Hepatocyte (in vitro differentiated cells): ENCODE results near the gene PALLD. TPM values are rescaled to one million over a fixed set of nuclear protein-coding genes. Genes with fewer than 3 reads are reported as not detected.

ENCODE experiments used
- DNase-seq: peaks from one replicate; pipeline ENCODE4 v3.0.0-alpha.2; 2016; ENCODE audit warnings: low spot score
- H2AFZ ChIP-seq: fragments of 200-600 bp; sonication (generic); 2 replicates; pipeline ENCODE4 v1.6.0; 2016; ENCODE audit warnings: antibody characterized with exemption, mild to moderate bottlenecking
- H3K27ac ChIP-seq: fragments of 200-600 bp; sonication (generic); 2 replicates; pipeline ENCODE4 v1.5.1; 2016; ENCODE audit warnings: mild to moderate bottlenecking
- H3K27me3 ChIP-seq: fragments of 200-600 bp; sonication (generic); 2 replicates; pipeline ENCODE4 v1.6.1; 2016
- H3K36me3 ChIP-seq: fragments of 200-600 bp; sonication (generic); replicated peaks from 2 replicates; pipeline ENCODE4 v1.5.1; 2016; ENCODE audit warnings: low read depth; ENCODE audit not compliant: insufficient read depth
- H3K4me1 ChIP-seq: fragments of 200-600 bp; sonication (generic); 2 replicates; pipeline ENCODE4 v1.5.1; 2016; ENCODE audit warnings: mild to moderate bottlenecking, moderate library complexity; ENCODE audit not compliant: insufficient read depth
- H3K4me2 ChIP-seq: fragments of 200-600 bp; sonication (generic); 2 replicates; pipeline ENCODE4 v1.6.0; 2016
- H3K4me3 ChIP-seq: fragments of 200-600 bp; sonication (generic); 2 replicates; pipeline ENCODE4 v1.5.1; 2016; ENCODE audit warnings: mild to moderate bottlenecking
- H3K79me2 ChIP-seq: fragments of 200-600 bp; sonication (generic); 2 replicates; pipeline ENCODE4 v1.6.0; 2017; ENCODE audit warnings: mild to moderate bottlenecking
- H3K9me2 ChIP-seq: fragments of 200-600 bp; sonication (generic); replicated peaks from 2 replicates; pipeline ENCODE4 v1.6.0; 2017; ENCODE audit warnings: mild to moderate bottlenecking; ENCODE audit not compliant: insufficient read depth
- H3K9me3 ChIP-seq: fragments of 200-600 bp; sonication (generic); 2 replicates; pipeline ENCODE4 v1.5.1; 2016; ENCODE audit warnings: low read depth, mild to moderate bottlenecking
- H4K20me1 ChIP-seq: fragments of 200-600 bp; sonication (generic); 2 replicates; pipeline ENCODE4 v1.6.0; 2016; ENCODE audit warnings: mild to moderate bottlenecking; ENCODE audit not compliant: insufficient read depth, poor library complexity, severe bottlenecking
- EZH2 ChIP-seq: fragments of 200-600 bp; sonication (generic); IDR thresholded peaks from 2 replicates; pipeline ENCODE4 v1.6.1; 2016; ENCODE audit warnings: antibody characterized with exemption, mild to moderate bottlenecking, borderline replicate concordance
- EZH2phosphoT487 ChIP-seq: fragments of 200-600 bp; sonication (generic); IDR thresholded peaks from one replicate; pipeline ENCODE4 v1.6.1; 2018; ENCODE audit warnings: antibody characterized with exemption, mild to moderate bottlenecking, low read depth, moderate library complexity; ENCODE audit not compliant: unreplicated experiment, severe bottlenecking
- WGBS: methylation state at CpG from one replicate; pipeline ENCODE4 v1.1.6; 2016; ENCODE audit warnings: low lambda C conversion rate; ENCODE audit errors: missing lambda C conversion rate; 5-methylcytosine and 5-hydroxymethylcytosine counted together
- polyA plus RNA-seq: library from polyadenylated mRNA; unstranded; fragments of >200 nt; fragmentation: Nextera tagmentation; extraction: Ambion mirVana; gene quantifications from 2 replicates; pipeline ENCODE4 v1.2.1, GENCODE V29; 2016
- total RNA-seq: library from RNA; depleted of rRNA; stranded (reverse); fragments of >200 nt; gene quantifications from 2 replicates; pipeline ENCODE4 v1.2.3, GENCODE V29; 2014
- TF ChIP-seq, protein P1 (sequence below): fragments of 200-600 bp; sonication (generic); IDR thresholded peaks from 2 replicates; pipeline ENCODE4 v1.5.1; 2016; ENCODE audit warnings: antibody characterized with exemption, mild to moderate bottlenecking; ENCODE audit not compliant: poor library complexity

PALLD gene
- total and polyA plus RNA-seq, 2 experiments from 2014 or later, result 82.7 to 85.2 TPM

DNA sequence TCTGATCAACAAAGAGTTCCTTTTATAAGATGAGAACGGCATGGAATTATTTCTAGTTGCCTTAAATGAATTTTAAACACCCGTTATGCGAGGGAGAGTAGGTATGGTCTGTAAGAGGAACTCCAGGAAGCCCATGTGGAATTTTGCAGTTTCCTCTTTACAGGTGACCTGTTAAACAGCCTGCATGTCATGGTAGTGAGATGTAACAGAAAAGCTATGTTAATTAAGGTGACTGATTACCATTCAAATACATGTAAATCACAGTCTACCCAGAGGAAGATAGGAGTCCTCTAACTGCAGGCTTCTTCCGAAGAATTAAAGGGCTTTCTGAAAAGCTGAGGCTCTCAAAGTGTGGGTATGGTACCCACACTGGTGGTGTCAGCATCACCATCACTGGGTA is 349.6 kb downstream of the PALLD start:
- Histone ChIP-seq H4K20me1 (peaks cover 2% of the 10 kb centered on the region), H3K9me2 (no peaks in the 10 kb centered on the region), H3K79me2 (peaks cover 85% of the 10 kb centered on the region), H3K27me3 (no peaks in the 10 kb centered on the region), H3K4me1 (peaks cover 29% of the 10 kb centered on the region), H3K4me3 (no peak overlapping the region), H2AFZ (no peak overlapping the region), H3K36me3 (no peaks in the 10 kb centered on the region), H3K4me2 (no peak overlapping the region), H3K9me3 (no peaks in the 10 kb centered on the region), H3K27ac (no peak overlapping the region)
- DNase-seq, result no peak
- TF ChIP-seq, protein P1, sequence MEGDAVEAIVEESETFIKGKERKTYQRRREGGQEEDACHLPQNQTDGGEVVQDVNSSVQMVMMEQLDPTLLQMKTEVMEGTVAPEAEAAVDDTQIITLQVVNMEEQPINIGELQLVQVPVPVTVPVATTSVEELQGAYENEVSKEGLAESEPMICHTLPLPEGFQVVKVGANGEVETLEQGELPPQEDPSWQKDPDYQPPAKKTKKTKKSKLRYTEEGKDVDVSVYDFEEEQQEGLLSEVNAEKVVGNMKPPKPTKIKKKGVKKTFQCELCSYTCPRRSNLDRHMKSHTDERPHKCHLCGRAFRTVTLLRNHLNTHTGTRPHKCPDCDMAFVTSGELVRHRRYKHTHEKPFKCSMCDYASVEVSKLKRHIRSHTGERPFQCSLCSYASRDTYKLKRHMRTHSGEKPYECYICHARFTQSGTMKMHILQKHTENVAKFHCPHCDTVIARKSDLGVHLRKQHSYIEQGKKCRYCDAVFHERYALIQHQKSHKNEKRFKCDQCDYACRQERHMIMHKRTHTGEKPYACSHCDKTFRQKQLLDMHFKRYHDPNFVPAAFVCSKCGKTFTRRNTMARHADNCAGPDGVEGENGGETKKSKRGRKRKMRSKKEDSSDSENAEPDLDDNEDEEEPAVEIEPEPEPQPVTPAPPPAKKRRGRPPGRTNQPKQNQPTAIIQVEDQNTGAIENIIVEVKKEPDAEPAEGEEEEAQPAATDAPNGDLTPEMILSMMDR, result no peak
- TF ChIP-seq EZH2, result no peak
- no peak for TF ChIP-seq EZH2phosphoT487
- WGBS, result 73% methylated on average over 4 of the region's 4 CpGs

DNA sequence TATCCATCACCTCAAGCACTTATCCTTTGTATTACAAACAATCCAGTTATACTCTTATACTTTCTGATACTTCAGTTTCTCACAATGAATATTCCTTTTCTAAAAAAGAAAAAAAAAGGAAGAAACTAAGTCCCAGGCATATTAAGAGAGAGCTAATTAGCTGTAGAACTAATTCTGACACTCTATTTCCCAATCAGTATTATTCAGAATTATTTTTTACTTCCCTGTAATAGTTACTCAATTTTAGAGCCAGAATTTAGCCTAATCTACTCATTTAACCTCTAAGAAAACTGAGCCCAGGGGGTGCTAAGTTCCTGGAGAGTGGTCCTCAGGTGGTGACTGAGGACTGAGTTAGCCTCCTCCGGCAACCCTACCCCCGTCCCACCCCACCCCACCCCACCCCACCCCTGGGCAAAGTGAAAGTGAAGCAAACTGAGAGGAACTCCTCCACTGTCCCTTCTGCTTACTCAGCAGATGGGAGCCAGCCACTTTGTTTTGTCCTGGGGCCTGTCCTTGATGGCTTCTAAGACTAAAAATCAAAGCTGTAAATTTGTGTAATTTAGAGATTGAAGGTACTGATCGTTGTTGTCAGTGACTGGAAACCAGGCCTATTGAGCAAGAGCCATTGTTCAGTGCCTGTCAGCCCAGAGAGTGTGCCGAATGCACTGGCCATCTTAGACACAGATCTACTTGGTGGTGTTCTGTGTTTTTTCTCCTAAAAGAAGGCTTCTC is 351.1 kb downstream of the PALLD start:
- 24% methylated on average over 4 of the region's 4 CpGs for WGBS

DNA sequence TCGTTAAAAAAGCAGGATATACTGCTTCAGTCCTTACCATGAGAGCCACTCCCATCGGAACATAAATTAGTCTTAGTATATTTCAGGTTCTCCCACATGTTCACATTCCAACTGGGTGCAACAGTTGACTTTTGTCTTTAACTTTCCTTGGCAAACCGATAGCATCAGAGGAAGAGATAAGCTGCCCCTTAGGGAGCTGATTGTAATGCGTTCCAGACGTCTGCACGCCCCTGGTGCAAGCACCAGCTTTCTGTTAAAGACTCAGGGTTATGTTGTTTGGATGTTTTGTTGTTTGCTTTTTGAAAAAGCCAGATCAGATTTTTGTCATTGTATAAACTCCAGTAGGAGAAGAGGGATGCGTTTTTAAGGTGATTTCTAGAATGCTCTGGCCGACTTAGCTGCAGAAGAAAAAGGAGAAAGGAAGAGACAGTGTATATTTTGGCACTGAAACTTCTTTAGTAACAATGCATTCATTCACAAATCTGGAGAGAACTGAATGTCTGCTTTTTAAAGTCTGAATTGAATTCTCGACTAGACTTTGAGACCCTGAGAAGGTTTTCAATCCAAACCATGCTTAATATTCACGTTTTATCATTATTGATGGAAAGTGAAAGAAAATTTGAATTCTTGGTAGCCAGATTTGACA is 352.3 kb downstream of the PALLD start:
- H3K27ac ChIP-seq, result peak overlapping the region; percentile 64
- no peaks in the 10 kb centered on the region for H3K9me2 ChIP-seq
- 21% methylated on average over 10 of the region's 10 CpGs for WGBS
- no peaks in the 10 kb centered on the region for H3K36me3 ChIP-seq
- no peak overlapping the region for H3K4me3 ChIP-seq
- peaks cover 28% of the 10 kb centered on the region for H3K4me1 ChIP-seq
- peaks cover 2% of the 10 kb centered on the region for H4K20me1 ChIP-seq
- no peaks in the 10 kb centered on the region for H3K9me3 ChIP-seq
- H3K4me2 ChIP-seq, result peak overlapping the region; percentile 53
- no peaks in the 10 kb centered on the region for H3K27me3 ChIP-seq
- TF ChIP-seq, protein P1, result no peak
- no peak for TF ChIP-seq EZH2
- H2AFZ ChIP-seq, result no peak overlapping the region
- DNase-seq, result no peak
- peaks cover 85% of the 10 kb centered on the region for H3K79me2 ChIP-seq

More for the DNA sequence above, 351.1 kb downstream of the PALLD start:
- peaks cover 2% of the 10 kb centered on the region for H4K20me1 ChIP-seq
- no peaks in the 10 kb centered on the region for H3K27me3 ChIP-seq
- DNase-seq, result no peak
- peaks cover 28% of the 10 kb centered on the region for H3K4me1 ChIP-seq
- no peak overlapping the region for H3K4me3 ChIP-seq
- peak overlapping the region; percentile 64 for H3K27ac ChIP-seq
- H3K9me2 ChIP-seq, result no peaks in the 10 kb centered on the region
- H2AFZ ChIP-seq, result no peak overlapping the region
- peak overlapping the region; percentile 53 for H3K4me2 ChIP-seq
- H3K79me2 ChIP-seq, result peaks cover 85% of the 10 kb centered on the region
- no peaks in the 10 kb centered on the region for H3K9me3 ChIP-seq
- no peaks in the 10 kb centered on the region for H3K36me3 ChIP-seq
- TF ChIP-seq EZH2, result no peak
- no peak for TF ChIP-seq EZH2phosphoT487
- TF ChIP-seq, protein P1, result no peak
